Measurements from ENCODE around the gene SUPT6H.

The SUPT6H gene

GRCh38 chr17:28737770-28738679, 76.0 kb downstream of the SUPT6H start:
- DNase-seq (ENCODE audit: low read depth): no peak

GRCh38 chr17:28738680-28739384, 76.8 kb downstream of the SUPT6H start:
- DNase-seq (ENCODE audit: low read depth): no peak

- DNase-seq (ENCODE audit: low read depth): no peak
Observed at GRCh38 chr17:28740406-28741357, 78.7 kb downstream of the SUPT6H start.

- DNase-seq (ENCODE audit: low read depth): no peak
Observed at GRCh38 chr17:28741358-28742349, 79.6 kb downstream of the SUPT6H start.

- peak; percentile 70 for DNase-seq (ENCODE audit: low read depth)
Observed at GRCh38 chr17:28743243-28744103, 81.5 kb downstream of the SUPT6H start, which contains the start of gene TRAF4. TSS of gene TRAF4 (plus strand) at chr17:28744011. CDS start at chr17:28744113, 102 bp downstream.

GRCh38 chr17:28744104-28744971, 82.3 kb downstream of the SUPT6H start:
- peak; percentile 62 for DNase-seq (ENCODE audit: low read depth)

GRCh38 chr17:28744972-28745785, 83.2 kb downstream of the SUPT6H start:
- DNase-seq (ENCODE audit: low read depth): no peak

- DNase-seq (ENCODE audit: low read depth): no peak
Observed at GRCh38 chr17:28745786-28746411, 83.9 kb downstream of the SUPT6H start.

GRCh38 chr17:28746611-28747050, 84.6 kb downstream of the SUPT6H start:
- no peak for DNase-seq (ENCODE audit: low read depth)

- DNase-seq (ENCODE audit: low read depth): no peak
Observed at GRCh38 chr17:28747051-28747691, 85.2 kb downstream of the SUPT6H start.

- no peak for DNase-seq (ENCODE audit: low read depth)
Observed at GRCh38 chr17:28747801-28748750, 86.1 kb downstream of the SUPT6H start.

- no peak for DNase-seq (ENCODE audit: low read depth)
Observed at GRCh38 chr17:28748852-28749515, 87.0 kb downstream of the SUPT6H start.

GRCh38 chr17:28749516-28750177, 87.6 kb downstream of the SUPT6H start:
- DNase-seq (ENCODE audit: low read depth): no peak
